Measurements from ENCODE around the gene COL25A1. TPM values are rescaled to one million over a fixed set of nuclear protein-coding genes. Genes with fewer than 3 reads are reported as not detected.

Gene COL25A1
- total RNA-seq, 2 donors from 2014 or later, result 0.26 to 0.99 TPM

DNA sequence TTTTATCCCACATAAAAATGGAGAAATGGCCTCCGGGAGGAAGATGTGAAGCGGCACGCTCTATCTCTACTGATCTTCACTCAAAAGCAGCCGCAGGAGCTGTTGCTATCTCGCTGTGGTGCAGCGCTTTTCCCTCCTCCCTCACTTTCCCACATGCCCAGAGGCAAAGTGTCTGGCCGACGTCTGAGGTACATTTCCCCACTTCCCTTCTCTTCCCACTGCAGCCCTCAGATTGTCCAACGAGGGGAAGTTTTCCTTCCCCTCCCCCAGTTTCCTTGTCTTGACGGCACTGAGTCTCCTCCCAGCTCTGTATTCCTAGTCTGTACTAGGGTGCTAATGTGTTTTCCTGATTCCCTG lies 660 bp upstream of the COL25A1 start:
- ATAC-seq, result peak; percentile 11
- DNase-seq, result peak in 2 of 4 donors; percentile 3 to 13
- no peak overlapping the region for H3K27ac ChIP-seq
- H3K36me3 ChIP-seq (replicated peaks in 1 of 2; ENCODE audit: insufficient read depth in 1 of 2, low read depth in 2 of 2), result no peaks in the 10 kb centered on the region
- intact Hi-C loops (cut with DNase I), result no loop called here
- peak overlapping the region in 1 of 2 donors; percentile 23 for H3K4me3 ChIP-seq
- H3K4me1 ChIP-seq, result peaks cover 21% of the 10 kb centered on the region
- no peaks in the 10 kb centered on the region for H3K9me3 ChIP-seq
- WGBS, 2 donors, result 0 to 3% methylated on average over 10 of the region's 10 CpGs
- peaks cover 5 to 27% of the 10 kb centered on the region in 2 donors for H3K27me3 ChIP-seq
- TF ChIP-seq, protein P1, sequence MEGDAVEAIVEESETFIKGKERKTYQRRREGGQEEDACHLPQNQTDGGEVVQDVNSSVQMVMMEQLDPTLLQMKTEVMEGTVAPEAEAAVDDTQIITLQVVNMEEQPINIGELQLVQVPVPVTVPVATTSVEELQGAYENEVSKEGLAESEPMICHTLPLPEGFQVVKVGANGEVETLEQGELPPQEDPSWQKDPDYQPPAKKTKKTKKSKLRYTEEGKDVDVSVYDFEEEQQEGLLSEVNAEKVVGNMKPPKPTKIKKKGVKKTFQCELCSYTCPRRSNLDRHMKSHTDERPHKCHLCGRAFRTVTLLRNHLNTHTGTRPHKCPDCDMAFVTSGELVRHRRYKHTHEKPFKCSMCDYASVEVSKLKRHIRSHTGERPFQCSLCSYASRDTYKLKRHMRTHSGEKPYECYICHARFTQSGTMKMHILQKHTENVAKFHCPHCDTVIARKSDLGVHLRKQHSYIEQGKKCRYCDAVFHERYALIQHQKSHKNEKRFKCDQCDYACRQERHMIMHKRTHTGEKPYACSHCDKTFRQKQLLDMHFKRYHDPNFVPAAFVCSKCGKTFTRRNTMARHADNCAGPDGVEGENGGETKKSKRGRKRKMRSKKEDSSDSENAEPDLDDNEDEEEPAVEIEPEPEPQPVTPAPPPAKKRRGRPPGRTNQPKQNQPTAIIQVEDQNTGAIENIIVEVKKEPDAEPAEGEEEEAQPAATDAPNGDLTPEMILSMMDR (IDR thresholded peaks at IDR 0.05), result no peak
- TF ChIP-seq POLR2A (IDR thresholded peaks at IDR 0.05), result no peak

DNA sequence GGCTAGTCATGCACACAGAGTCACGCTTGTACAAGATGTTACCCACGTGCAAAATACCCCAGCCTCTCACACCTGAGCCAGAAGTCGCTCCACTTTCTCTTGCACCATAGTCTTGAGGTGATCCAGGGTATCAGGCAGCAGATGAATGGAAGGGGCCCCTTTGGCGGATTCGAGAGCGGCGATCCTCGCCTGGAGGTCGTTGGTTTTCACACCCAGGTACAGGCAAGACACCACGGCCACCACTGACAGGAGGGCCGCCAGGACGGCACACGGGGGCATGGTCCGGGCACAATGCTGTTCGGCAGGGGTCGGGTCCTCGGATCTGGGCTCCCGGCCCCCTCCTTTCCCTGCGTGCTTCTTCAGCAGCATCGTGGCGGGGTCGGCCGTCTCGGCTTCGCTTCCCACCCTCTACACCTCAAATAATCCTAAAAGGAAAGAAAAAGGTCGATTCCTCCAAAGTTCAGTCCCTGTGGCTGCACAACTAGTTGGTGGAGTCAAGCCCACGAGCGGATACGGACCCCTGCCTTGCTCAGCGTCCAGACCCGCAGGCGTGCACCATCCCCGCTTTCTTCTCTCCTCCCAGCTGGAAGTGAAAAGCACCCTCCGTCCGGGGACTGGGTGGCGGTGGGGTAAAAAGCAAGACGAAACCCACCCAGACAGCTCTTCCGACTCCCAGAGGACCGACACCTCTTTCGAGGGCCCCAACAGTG lies 652 bp downstream of the COL25A1 start:
- DNase-seq (peak in 1 of 4 donors; percentile 8), ATAC-seq (peak; percentile 21)
- TF ChIP-seq, protein P1 (IDR thresholded peaks at IDR 0.05), result no peak
- no peak for TF ChIP-seq POLR2A (IDR thresholded peaks at IDR 0.05)
- WGBS, 2 donors, result 5 to 19% methylated on average over 15 to 40 of the region's 40 CpGs
- H3K4me1 ChIP-seq, result peaks cover 21% of the 10 kb centered on the region
- no peaks in the 10 kb centered on the region for H3K9me3 ChIP-seq
- intact Hi-C loops (cut with DNase I), result no loop called here
- no peaks in the 10 kb centered on the region for H3K36me3 ChIP-seq (replicated peaks in 1 of 2; ENCODE audit: insufficient read depth in 1 of 2, low read depth in 2 of 2)
- peaks cover 5 to 27% of the 10 kb centered on the region in 2 donors for H3K27me3 ChIP-seq
- no peak overlapping the region for H3K27ac ChIP-seq
- peak overlapping the region; percentile 9 to 23 for H3K4me3 ChIP-seq

DNA sequence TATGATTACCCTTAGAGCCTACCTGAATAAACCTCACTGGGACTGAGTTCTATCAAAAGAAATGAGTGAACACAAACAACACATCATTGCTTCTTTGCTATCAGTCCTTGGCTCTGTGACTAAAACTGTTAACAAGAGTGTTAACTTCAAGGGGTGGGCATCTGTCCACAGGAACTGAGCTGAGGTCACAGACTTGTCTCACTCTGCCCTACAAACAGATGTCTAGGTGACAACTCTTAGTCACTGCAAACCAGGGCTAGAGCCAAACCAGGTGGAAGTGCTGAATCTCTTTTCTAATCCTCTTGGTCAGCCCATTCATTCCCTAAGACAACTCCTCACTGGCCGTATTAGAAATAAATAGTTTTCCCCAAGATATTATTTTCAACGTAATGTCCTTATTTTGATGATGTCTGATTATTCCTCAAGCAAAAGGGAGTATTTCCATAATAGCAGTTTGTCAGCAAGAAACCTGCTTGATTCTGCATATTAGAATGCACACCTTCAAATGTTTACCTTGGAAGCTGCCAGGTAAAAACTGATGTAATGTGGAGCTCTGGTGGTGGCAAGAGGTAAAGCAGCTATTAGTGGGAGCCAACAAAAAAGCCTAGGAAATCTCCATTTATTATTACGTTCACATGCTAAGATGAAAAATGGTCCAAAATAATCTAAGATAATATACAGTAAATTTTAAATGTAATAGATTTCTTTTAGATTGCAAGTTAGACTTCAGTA lies 4.0 kb downstream of the COL25A1 start:
- Histone ChIP-seq H3K9me3 (no peaks in the 10 kb centered on the region), H3K27ac (no peak overlapping the region), H3K27me3 (peaks cover 5 to 27% of the 10 kb centered on the region in 2 donors), H3K4me3 (no peak overlapping the region), H3K36me3 (replicated peaks in 1 of 2; ENCODE audit: insufficient read depth in 1 of 2, low read depth in 2 of 2) (no peaks in the 10 kb centered on the region), H3K4me1 (peaks cover 21% of the 10 kb centered on the region)
- intact Hi-C loops (cut with DNase I), result no loop called here
- DNase-seq (peak in 2 of 4 donors; percentile 8 to 21), ATAC-seq (no peak)
- no peak for TF ChIP-seq POLR2A (IDR thresholded peaks at IDR 0.05)
- TF ChIP-seq, protein P1 (IDR thresholded peaks at IDR 0.05), result peak; percentile 23 to 71 (median 61)
- 19 to 26% methylated on average over 3 of the region's 3 CpGs for WGBS, 2 donors

DNA sequence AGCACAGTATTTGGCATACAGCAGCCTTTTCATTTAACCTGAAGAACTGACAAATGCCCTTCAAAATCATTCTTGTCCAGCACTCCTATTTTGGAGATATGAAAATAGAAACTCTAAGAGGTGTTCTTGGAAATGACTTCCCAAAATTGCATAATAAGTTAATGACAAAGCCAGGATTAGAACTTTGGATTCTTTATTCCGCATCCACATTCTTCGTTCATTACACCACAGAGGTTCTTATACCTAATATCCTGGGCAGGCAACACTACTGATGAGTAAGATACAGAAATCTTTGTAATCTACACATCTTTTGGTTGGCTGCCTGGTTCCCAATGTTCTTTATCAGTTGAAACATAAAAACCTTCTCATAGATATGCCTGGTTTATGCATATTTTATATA lies 5.9 kb downstream of the COL25A1 start:
- 94% methylated on average over 2 of the region's 2 CpGs for WGBS, 2 donors
- ATAC-seq, result no peak
- DNase-seq, result no peak
- no peaks in the 10 kb centered on the region for H3K9me3 ChIP-seq
- TF ChIP-seq, protein P1 (IDR thresholded peaks at IDR 0.05), result no peak
- no peak for TF ChIP-seq POLR2A (IDR thresholded peaks at IDR 0.05)
- H3K36me3 ChIP-seq (replicated peaks in 1 of 2; ENCODE audit: insufficient read depth in 1 of 2, low read depth in 2 of 2), result no peaks in the 10 kb centered on the region
- intact Hi-C loops (cut with DNase I), result no loop called here
- no peak overlapping the region for H3K27ac ChIP-seq
- H3K27me3 ChIP-seq, result peaks cover 0 to 19% of the 10 kb centered on the region in 2 donors
- H3K4me1 ChIP-seq, result peaks cover 2% of the 10 kb centered on the region
- H3K4me3 ChIP-seq, result no peak overlapping the region
